GM12891 (cell line): ENCODE data around the gene FPGS.

Experiments used
- POLR2A ChIP-seq: IDR thresholded peaks from 2 replicates; pipeline ENCODE4 v1.6.1; 2011; ENCODE audit warnings: low read depth, low read length, control low read depth
- POLR2AphosphoS5 ChIP-seq: IDR thresholded peaks from 2 replicates; pipeline ENCODE4 v1.6.1; 2011; ENCODE audit warnings: low read depth, low read length, control low read depth
- POU2F2 ChIP-seq: IDR thresholded peaks from 2 replicates; pipeline ENCODE4 v1.6.1; 2011; ENCODE audit warnings: low read depth, mild to moderate bottlenecking, control low read depth, low read length, moderate library complexity
- TAF1 ChIP-seq: IDR thresholded peaks from 2 replicates; pipeline ENCODE4 v1.6.1; 2011; ENCODE audit warnings: low read depth, low read length, control low read depth

DNA sequence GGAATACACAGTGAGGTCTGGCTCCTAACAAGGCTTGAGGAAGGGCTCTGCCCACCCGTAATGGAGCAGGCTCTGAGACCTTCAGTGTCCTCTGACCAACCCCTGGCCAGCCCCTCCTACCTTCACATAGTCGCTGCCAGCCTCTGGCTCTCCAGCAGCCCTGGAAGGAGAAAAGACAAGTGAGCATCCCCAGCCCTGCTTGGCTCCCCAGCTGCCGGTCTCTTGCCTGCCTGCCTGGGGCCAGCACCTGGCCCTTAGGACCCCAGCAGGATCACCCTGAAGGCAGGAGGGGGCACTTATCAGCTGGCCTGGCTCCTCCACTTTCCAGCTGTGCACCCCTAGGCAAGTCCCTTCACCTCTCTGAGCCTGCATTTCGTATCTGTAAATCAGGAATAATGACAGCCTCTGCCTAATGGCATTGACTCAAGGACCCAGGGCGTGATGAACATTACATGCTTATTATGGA is 41.2 kb upstream of the FPGS start:
- no peak for TF ChIP-seq POLR2A
- TF ChIP-seq POLR2AphosphoS5 = no peak
- TF ChIP-seq TAF1 = no peak
- TF ChIP-seq POU2F2 = no peak
